Measurements from ENCODE around the gene EXOC6B.

DNA sequence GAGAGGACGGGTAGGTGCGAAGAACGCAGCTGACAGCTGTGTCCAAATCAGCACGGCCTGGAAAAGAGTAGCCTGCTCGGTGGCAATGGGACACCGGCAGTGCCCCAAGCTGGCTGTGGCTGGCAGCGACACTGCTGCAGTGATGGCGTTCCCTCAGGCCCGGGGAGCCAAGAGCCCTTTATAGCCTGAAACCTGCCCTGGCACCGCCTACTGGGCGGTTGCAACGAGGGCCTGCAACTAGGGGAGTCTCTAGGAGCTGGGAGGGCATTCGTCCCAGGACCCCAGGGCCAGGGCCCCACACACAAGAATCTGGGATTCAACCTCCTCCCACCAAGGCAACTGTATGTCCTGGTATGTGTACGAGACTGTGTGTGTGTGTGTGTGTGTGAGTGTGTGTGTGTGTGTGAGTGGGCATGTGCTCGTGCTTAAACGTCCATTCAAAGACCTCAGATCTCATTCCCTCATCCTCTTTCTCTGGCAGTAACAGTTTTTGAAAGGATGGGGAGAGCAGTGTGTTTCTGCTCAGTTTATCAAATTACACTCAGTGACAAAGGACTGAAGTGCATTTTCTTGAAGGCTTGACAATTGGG is 671.4 kb downstream of the EXOC6B start:
- TF ChIP-seq, protein P1, sequence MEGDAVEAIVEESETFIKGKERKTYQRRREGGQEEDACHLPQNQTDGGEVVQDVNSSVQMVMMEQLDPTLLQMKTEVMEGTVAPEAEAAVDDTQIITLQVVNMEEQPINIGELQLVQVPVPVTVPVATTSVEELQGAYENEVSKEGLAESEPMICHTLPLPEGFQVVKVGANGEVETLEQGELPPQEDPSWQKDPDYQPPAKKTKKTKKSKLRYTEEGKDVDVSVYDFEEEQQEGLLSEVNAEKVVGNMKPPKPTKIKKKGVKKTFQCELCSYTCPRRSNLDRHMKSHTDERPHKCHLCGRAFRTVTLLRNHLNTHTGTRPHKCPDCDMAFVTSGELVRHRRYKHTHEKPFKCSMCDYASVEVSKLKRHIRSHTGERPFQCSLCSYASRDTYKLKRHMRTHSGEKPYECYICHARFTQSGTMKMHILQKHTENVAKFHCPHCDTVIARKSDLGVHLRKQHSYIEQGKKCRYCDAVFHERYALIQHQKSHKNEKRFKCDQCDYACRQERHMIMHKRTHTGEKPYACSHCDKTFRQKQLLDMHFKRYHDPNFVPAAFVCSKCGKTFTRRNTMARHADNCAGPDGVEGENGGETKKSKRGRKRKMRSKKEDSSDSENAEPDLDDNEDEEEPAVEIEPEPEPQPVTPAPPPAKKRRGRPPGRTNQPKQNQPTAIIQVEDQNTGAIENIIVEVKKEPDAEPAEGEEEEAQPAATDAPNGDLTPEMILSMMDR (IDR thresholded peaks at IDR 0.05) = no peak
- no peak for TF ChIP-seq POLR2A (IDR thresholded peaks at IDR 0.05)
